Fibroblast of lung (primary cell): Measurements from ENCODE around the gene SIM1.

Experiments used
- EZH2 ChIP-seq: IDR thresholded peaks from 2 replicates; pipeline ENCODE4 v1.5.1; 2012; ENCODE audit warnings: low read length, control low read depth, mild to moderate bottlenecking; ENCODE audit errors: missing control alignments
- TF ChIP-seq, protein P1 (sequence below), 2 donors: IDR thresholded peaks in 1 of 2; conservative IDR thresholded peaks in 1 of 2; 1 replicate in 1 of 2; 2 replicates in 1 of 2; pipeline ENCODE4 v1.5.1; 2011 to 2012; ENCODE audit warnings: low read length in 2 of 2, control low read depth in 1 of 2, inconsistent platforms in 1 of 2, low read depth in 1 of 2, mild to moderate bottlenecking in 1 of 2

DNA sequence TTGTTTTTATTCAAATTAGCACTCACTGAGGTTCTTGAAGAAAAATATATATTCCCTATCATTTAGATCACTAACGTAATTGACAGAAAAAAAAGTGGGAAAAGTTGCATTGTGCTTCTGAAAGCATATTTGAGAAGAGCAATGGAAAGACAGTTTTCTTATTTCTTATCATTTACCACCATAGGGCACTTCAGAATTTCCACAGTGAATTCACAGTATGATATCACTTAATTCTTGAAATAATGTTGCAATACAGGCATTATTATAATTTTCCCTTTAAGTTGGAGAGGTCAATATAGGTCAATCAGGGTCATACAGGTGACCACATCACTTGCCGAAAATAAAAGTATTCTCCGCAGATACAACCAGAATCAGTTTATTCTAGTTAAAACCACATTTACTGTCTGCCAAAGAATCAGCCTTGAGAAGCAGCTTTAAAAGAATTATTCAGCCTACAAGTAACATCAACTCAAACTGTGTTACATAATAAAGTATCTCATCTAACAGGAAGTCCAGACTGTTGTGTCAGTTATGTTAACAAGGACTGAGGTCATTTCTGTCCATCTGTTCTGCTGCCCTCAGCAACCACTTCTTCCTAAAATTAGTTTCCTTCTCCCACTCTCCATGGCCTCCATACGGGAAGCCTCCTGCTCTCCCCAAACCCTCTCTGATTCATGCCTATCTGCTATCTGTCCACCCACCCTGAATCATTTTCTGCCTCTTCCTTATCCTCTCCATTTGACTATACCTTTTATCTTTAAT lies 121.2 kb downstream of the SIM1 start:
- TF ChIP-seq, protein P1, sequence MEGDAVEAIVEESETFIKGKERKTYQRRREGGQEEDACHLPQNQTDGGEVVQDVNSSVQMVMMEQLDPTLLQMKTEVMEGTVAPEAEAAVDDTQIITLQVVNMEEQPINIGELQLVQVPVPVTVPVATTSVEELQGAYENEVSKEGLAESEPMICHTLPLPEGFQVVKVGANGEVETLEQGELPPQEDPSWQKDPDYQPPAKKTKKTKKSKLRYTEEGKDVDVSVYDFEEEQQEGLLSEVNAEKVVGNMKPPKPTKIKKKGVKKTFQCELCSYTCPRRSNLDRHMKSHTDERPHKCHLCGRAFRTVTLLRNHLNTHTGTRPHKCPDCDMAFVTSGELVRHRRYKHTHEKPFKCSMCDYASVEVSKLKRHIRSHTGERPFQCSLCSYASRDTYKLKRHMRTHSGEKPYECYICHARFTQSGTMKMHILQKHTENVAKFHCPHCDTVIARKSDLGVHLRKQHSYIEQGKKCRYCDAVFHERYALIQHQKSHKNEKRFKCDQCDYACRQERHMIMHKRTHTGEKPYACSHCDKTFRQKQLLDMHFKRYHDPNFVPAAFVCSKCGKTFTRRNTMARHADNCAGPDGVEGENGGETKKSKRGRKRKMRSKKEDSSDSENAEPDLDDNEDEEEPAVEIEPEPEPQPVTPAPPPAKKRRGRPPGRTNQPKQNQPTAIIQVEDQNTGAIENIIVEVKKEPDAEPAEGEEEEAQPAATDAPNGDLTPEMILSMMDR (conservative IDR thresholded peaks at IDR 0.05 in 1 of 2, IDR thresholded peaks at IDR 0.05 in 1 of 2; ENCODE audit: low read depth in 1 of 2, low read length in 2 of 2): no peak
- TF ChIP-seq EZH2: no peak
